GM12864 (cell line): ENCODE data around the gene FARP1.

Source experiments
- DNase-seq: peaks from one replicate; pipeline ENCODE4 v3.0.0-alpha.2; 2011; ENCODE audit warnings: low read depth
- H3K4me3 ChIP-seq: 2 replicates; pipeline ENCODE4 v1.5.1; 2011; ENCODE audit warnings: mild to moderate bottlenecking, low read depth, low read length, control low read depth
- TF ChIP-seq, protein P1 (sequence below): IDR thresholded peaks from 2 replicates; pipeline ENCODE4 v1.5.1; 2011; ENCODE audit warnings: low read depth, mild to moderate bottlenecking, moderate library complexity, low read length, control low read depth, inconsistent platforms; ENCODE audit errors: missing control alignments

The FARP1 gene

DNA sequence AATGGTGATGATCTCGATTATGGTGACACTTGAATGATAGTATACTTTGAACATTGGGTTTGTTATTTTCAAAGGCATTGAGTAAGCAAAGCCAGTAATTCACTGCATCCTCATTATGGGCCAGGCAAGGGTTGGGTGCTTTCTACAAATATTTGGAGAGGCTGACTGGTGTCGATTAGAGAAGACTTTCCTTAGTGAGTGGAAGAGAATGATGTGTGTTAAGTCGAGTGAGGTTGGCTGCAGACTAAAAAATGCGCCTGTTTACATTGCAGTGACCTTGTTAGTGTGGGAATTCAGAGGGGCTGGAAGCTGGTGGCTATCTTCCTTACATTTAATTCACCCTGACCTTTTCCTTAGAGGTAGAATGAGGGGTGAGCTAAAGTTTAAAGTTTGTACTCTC, 56.6 kb downstream of the FARP1 start:
- no peak overlapping the region for H3K4me3 ChIP-seq
- no peak for DNase-seq
- TF ChIP-seq, protein P1, sequence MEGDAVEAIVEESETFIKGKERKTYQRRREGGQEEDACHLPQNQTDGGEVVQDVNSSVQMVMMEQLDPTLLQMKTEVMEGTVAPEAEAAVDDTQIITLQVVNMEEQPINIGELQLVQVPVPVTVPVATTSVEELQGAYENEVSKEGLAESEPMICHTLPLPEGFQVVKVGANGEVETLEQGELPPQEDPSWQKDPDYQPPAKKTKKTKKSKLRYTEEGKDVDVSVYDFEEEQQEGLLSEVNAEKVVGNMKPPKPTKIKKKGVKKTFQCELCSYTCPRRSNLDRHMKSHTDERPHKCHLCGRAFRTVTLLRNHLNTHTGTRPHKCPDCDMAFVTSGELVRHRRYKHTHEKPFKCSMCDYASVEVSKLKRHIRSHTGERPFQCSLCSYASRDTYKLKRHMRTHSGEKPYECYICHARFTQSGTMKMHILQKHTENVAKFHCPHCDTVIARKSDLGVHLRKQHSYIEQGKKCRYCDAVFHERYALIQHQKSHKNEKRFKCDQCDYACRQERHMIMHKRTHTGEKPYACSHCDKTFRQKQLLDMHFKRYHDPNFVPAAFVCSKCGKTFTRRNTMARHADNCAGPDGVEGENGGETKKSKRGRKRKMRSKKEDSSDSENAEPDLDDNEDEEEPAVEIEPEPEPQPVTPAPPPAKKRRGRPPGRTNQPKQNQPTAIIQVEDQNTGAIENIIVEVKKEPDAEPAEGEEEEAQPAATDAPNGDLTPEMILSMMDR: no peak

DNA sequence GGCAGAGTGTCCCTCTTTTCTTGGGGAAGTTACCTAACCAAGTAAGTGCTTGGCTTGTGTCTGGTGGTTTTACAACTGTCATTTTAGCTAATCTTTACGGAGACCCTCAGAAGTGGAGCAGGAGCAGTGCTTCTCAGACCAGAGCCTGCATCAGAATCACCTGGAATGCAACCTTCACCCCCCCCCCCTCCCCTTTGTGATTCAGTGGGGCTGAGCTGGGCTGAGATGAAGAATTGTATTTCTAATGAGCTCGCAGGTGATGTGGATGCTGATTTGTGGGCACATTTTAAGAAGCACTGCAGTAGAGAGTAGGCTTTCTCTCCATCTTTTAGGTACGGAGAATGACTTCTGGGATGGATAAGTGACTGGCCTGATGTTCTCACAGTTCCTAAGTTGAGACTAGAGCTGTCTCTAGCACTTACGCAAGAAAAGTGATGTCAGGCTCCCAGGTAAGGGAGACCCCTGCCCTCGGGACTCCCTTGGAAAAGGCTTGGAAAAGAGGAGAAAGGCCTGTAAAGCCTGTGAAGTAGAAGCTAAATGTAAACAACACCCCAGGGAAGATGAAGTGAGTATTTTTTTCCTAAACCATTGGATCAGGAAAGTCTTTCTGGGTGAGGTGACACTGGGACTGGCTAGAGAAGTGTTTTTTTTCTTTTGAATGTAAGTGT, 57.5 kb downstream of the FARP1 start:
- H3K4me3 ChIP-seq: no peak overlapping the region
- DNase-seq: no peak
- TF ChIP-seq, protein P1: no peak

DNA sequence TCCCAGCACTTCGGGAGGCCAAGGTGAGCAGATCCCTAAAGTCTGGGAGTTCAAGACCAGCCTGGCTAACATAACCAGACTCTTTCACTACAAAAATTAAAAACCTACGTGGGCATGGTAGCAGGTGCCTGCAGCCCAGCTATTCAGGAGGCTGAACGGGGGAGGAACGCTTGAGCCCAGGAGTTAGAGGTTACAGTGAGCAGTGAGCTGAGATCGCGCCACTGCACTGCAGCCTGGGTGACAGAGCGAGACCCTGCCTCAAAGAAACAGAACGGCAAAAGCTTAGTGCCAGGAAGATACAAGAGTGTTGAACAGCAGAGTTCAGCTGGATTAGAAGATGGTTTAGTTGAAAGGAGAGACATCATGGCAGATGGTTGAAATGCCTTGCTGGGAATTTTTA, 58.3 kb downstream of the FARP1 start:
- H3K4me3 ChIP-seq: no peak overlapping the region

DNA sequence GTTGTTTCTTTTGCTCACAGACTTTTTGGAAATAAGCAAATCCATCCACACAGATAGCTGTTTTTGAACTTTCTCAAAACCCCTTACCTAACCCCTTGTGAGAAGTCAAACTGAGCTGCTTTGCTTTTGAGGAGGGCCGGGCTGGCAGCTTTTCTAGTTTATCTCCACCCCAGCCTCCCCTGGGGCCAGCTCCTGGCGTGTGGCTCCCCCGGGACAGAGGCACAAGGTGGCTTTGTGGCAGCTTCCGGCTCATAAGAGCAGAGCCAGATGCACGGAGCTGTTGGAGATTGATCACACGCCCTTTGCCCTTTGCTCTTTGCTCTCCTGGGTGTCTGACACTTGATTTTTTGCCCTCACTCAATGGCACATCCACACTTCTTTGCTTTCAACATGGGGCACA, 59.1 kb downstream of the FARP1 start:
- no peak for DNase-seq
- no peak overlapping the region for H3K4me3 ChIP-seq
- TF ChIP-seq, protein P1: no peak

More for the DNA sequence above, 58.3 kb downstream of the FARP1 start:
- DNase-seq: no peak
- TF ChIP-seq, protein P1: no peak

DNA sequence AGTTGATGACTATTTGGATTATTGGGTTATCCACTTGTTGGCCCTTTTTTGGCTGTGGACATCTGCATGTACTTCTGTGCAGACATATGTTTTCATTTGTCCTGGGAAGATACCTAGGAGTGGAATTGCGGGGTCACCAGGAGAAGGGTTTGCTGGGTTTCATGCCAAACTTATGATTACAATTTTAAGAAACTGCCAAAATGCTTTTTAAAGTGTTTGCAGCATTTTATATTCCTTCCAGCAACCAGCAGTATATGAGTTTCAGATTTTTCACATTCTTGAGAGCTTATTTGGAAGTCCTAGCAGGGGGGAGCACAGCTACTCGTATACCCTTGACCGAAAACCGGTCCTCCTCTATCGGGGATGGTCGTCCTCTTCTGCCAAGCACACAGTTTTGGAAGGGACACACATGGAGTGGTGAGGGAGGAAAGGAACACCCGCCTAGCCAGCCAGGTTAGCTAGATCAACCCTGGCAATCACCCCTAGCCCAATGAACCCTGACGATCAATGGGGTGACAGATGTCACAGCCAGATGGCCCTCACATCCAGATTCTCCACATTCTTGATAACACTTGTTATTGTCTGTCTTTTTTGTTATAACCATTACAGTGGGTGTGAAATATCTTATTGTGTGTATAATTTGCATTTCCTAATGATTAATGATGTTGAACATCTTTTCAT, 60.9 kb downstream of the FARP1 start:
- H3K4me3 ChIP-seq: no peak overlapping the region
- DNase-seq: no peak

DNA sequence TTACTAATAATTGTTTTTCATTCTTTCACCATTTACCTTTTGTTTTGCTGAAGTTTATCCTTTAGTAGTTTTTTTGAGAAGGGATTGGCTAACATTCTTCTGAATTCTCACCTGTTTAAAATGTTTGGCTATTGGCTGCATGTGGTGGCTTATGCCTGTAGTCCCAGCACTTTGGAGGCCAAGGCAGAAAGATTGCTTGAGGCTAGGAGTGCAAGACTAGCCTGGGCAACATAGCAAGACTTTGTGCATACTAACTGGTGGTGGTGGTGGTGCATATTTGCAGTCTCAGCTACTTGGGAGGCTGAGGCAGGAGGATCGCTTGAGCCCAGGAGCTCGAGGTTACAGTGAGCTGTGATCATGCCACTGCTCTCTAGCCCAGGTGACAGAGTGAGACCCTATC, 61.7 kb downstream of the FARP1 start:
- TF ChIP-seq, protein P1: no peak
- H3K4me3 ChIP-seq: no peak overlapping the region
- no peak for DNase-seq

More for the DNA sequence above, 60.9 kb downstream of the FARP1 start:
- TF ChIP-seq, protein P1: no peak

DNA sequence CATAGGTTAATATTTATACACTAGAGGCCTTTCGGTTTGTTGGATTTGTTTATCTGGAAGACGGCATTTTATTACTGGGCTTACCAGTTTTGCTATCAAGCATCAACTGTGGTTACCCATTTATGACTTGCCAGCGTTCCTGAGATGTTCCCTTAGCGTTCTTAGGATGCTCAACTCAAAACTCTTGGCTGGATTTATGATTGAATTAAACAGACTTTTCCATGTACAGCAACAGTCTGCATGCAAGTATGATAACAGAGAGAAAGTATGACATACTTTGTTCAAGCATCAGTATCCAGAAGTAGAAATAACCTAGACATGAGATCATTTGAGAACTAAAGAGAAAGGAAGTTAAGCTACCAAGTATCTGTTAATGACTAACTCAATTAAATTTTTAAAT, 64.1 kb downstream of the FARP1 start:
- TF ChIP-seq, protein P1: no peak
- H3K4me3 ChIP-seq: no peak overlapping the region
- no peak for DNase-seq
